NB4 (cell line): Measurements from ENCODE around the gene TASP1.
A peak's percentile ranks its signal among the peaks of the same experiment; 100 is the strongest.

ENCODE experiments used
- MYC ChIP-seq: IDR thresholded peaks from 2 replicates; pipeline ENCODE4 v1.6.1; 2011; ENCODE audit warnings: low read depth, low read length
- TF ChIP-seq, protein P1 (sequence below): IDR thresholded peaks from one replicate; pipeline ENCODE4 v1.5.1; 2012; ENCODE audit warnings: low read depth, low read length

DNA sequence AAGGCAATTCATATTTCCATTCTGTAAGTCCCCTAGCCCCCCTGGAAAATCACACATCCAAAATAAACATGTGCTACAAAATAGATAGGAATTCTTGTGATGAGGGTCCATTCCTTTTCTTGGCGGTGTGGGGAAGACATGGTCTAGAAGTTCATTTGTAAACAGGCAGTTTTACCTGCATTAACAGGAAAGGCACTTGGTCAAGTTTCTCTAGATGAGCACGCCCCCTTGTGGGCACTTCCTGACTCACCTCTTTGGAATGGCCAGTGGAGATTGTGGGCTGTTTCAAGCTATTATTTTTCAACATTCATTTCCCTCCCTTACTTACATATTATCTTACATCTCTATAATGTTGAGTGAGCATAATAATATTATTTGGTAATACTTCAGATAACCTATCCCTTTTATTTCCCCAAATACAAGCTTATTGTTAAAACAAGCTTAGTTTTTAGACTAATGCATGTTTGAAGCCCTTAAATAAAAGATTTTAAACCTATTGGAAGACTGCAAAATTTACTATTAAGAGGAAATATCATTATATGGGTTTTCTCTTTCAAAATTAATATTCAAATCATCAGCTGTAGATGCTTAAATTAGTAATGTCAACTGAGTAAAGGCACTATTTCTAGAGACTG is 92.1 kb downstream of the TASP1 start:
- TF ChIP-seq, protein P1, sequence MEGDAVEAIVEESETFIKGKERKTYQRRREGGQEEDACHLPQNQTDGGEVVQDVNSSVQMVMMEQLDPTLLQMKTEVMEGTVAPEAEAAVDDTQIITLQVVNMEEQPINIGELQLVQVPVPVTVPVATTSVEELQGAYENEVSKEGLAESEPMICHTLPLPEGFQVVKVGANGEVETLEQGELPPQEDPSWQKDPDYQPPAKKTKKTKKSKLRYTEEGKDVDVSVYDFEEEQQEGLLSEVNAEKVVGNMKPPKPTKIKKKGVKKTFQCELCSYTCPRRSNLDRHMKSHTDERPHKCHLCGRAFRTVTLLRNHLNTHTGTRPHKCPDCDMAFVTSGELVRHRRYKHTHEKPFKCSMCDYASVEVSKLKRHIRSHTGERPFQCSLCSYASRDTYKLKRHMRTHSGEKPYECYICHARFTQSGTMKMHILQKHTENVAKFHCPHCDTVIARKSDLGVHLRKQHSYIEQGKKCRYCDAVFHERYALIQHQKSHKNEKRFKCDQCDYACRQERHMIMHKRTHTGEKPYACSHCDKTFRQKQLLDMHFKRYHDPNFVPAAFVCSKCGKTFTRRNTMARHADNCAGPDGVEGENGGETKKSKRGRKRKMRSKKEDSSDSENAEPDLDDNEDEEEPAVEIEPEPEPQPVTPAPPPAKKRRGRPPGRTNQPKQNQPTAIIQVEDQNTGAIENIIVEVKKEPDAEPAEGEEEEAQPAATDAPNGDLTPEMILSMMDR = peak; percentile 92
- no peak for TF ChIP-seq MYC
